Nephron (organoid): Measurements from ENCODE around the gene CDH13.
A peak's percentile ranks its signal among the peaks of the same experiment; 100 is the strongest.

Source experiments
- H3K27ac Mint-ChIP-seq, 3 experiments: 2 replicates each; pipeline ENCODE4 v1.8.0; 2020; ENCODE audit warnings: mixed read lengths in 3 of 3, mild to moderate bottlenecking in 2 of 3, moderate library complexity in 1 of 3
- H3K27me3 Mint-ChIP-seq: 2 replicates; pipeline ENCODE4 v1.8.0; 2021; ENCODE audit warnings: low read depth, mild to moderate bottlenecking, moderate library complexity, mixed read lengths
- H3K36me3 Mint-ChIP-seq: 2 replicates; pipeline ENCODE4 v1.8.0; 2020; ENCODE audit warnings: low read depth, mixed read lengths
- H3K4me1 Mint-ChIP-seq: 2 replicates; pipeline ENCODE4 v1.8.0; 2020; ENCODE audit warnings: mixed read lengths
- H3K4me3 Mint-ChIP-seq, 3 experiments: 2 replicates each; pipeline ENCODE4 v1.8.0; 2020; ENCODE audit warnings: mild to moderate bottlenecking in 3 of 3, mixed read lengths in 3 of 3, moderate library complexity in 2 of 3
- H3K9me3 Mint-ChIP-seq: 2 replicates; pipeline ENCODE4 v1.8.0; 2020; ENCODE audit warnings: mixed read lengths
- CTCF ChIP-seq, 3 experiments: fragments of 200-600 bp; sonication (generic); IDR thresholded peaks; one replicate each; pipeline ENCODE4 v1.5.0; 2021; ENCODE audit warnings: antibody characterized with exemption in 3 of 3; ENCODE audit not compliant: unreplicated experiment in 3 of 3

Gene CDH13

GRCh38 chr16:82835487-82836155, 208.9 kb downstream of the CDH13 start:
- H3K4me3 Mint-ChIP-seq: no peak overlapping the region
- peak overlapping the region in 2 of 3 experiments; percentile 4 to 20 for H3K27ac Mint-ChIP-seq
- peaks cover 6% of the 10 kb centered on the region for H3K27me3 Mint-ChIP-seq
- no peaks in the 10 kb centered on the region for H3K36me3 Mint-ChIP-seq
- peaks cover 32% of the 10 kb centered on the region for H3K4me1 Mint-ChIP-seq
- TF ChIP-seq CTCF (IDR thresholded peaks at IDR 0.05; ENCODE audit: unreplicated experiment in 3 of 3): no peak
- H3K9me3 Mint-ChIP-seq: peaks cover 6% of the 10 kb centered on the region

- no peaks in the 10 kb centered on the region for H3K36me3 Mint-ChIP-seq
- H3K4me3 Mint-ChIP-seq: no peak overlapping the region
- H3K27me3 Mint-ChIP-seq: no peaks in the 10 kb centered on the region
- H3K27ac Mint-ChIP-seq: no peak overlapping the region
- peaks cover 13% of the 10 kb centered on the region for H3K4me1 Mint-ChIP-seq
- no peak for TF ChIP-seq CTCF (IDR thresholded peaks at IDR 0.05; ENCODE audit: unreplicated experiment in 3 of 3)
- H3K9me3 Mint-ChIP-seq: peaks cover 24% of the 10 kb centered on the region
These were observed 214.3 kb downstream of the CDH13 start for GRCh38 chr16:82841108-82841507.

- Mint-ChIP-seq H3K4me3 (no peak overlapping the region), H3K27ac (no peak overlapping the region), H3K27me3 (no peaks in the 10 kb centered on the region), H3K9me3 (peaks cover 26% of the 10 kb centered on the region), H3K4me1 (peaks cover 20% of the 10 kb centered on the region), H3K36me3 (no peaks in the 10 kb centered on the region)
- TF ChIP-seq CTCF (IDR thresholded peaks at IDR 0.05; ENCODE audit: unreplicated experiment in 3 of 3): no peak
These were observed 217.0 kb downstream of the CDH13 start for GRCh38 chr16:82843606-82844271.

GRCh38 chr16:82845116-82845515, 218.3 kb downstream of the CDH13 start:
- TF ChIP-seq CTCF (IDR thresholded peaks at IDR 0.05; ENCODE audit: unreplicated experiment in 3 of 3): no peak
- Mint-ChIP-seq H3K36me3 (no peaks in the 10 kb centered on the region), H3K27me3 (no peaks in the 10 kb centered on the region), H3K27ac (peak overlapping the region in 2 of 3 experiments; percentile 4 to 14), H3K4me1 (peaks cover 20% of the 10 kb centered on the region), H3K4me3 (peak overlapping the region in 1 of 3 experiments; percentile 7), H3K9me3 (peaks cover 23% of the 10 kb centered on the region)

- no peak for TF ChIP-seq CTCF (IDR thresholded peaks at IDR 0.05; ENCODE audit: unreplicated experiment in 3 of 3)
- Mint-ChIP-seq H3K4me1 (peaks cover 20% of the 10 kb centered on the region), H3K36me3 (no peaks in the 10 kb centered on the region), H3K27ac (no peak overlapping the region), H3K4me3 (no peak overlapping the region), H3K27me3 (no peaks in the 10 kb centered on the region), H3K9me3 (peaks cover 18% of the 10 kb centered on the region)
These were observed 220.0 kb downstream of the CDH13 start for GRCh38 chr16:82846806-82847205.

GRCh38 chr16:82848013-82848412, 221.2 kb downstream of the CDH13 start:
- Mint-ChIP-seq H3K36me3 (no peaks in the 10 kb centered on the region), H3K27ac (no peak overlapping the region), H3K4me3 (no peak overlapping the region), H3K27me3 (no peaks in the 10 kb centered on the region), H3K9me3 (peaks cover 14% of the 10 kb centered on the region), H3K4me1 (peaks cover 20% of the 10 kb centered on the region)
- no peak for TF ChIP-seq CTCF (IDR thresholded peaks at IDR 0.05; ENCODE audit: unreplicated experiment in 3 of 3)
